Fibroblast of lung (primary cell): ENCODE measurements around the gene HCN2. TPM values are rescaled to one million over a fixed set of nuclear protein-coding genes. Genes with fewer than 3 reads are reported as not detected.

Experiments used
- DNase-seq, 2 donors: peaks; one replicate each; pipeline versions ENCODE4 v3.0.0 to v3.0.0-alpha.2; 2010; ENCODE audit warnings: low read depth in 2 of 2
- H2AFZ ChIP-seq: 2 replicates; pipeline ENCODE4 v1.5.1; 2012; ENCODE audit warnings: low read length, control low read depth, inconsistent platforms
- H3K27ac ChIP-seq: 2 replicates; pipeline ENCODE4 v1.5.1; 2011; ENCODE audit warnings: low read length, control low read depth; ENCODE audit not compliant: insufficient read depth
- H3K27me3 ChIP-seq: 2 replicates; pipeline ENCODE4 v1.5.1; 2011; ENCODE audit warnings: mild to moderate bottlenecking, low read length; ENCODE audit not compliant: control insufficient read depth, insufficient read depth
- H3K36me3 ChIP-seq: 2 replicates; pipeline ENCODE4 v1.5.1; 2011; ENCODE audit warnings: low read length; ENCODE audit not compliant: control insufficient read depth, insufficient read depth
- H3K4me1 ChIP-seq: 2 replicates; pipeline ENCODE4 v1.5.1; 2011; ENCODE audit warnings: low read length; ENCODE audit not compliant: control insufficient read depth, insufficient read depth; ENCODE audit errors: extremely low read depth
- H3K4me2 ChIP-seq: 2 replicates; pipeline ENCODE4 v1.5.1; 2011; ENCODE audit warnings: low read length, control low read depth; ENCODE audit not compliant: insufficient read depth; ENCODE audit errors: extremely low read depth
- H3K4me3 ChIP-seq, 4 experiments: fragments of 200-600 bp in 1 of 4; sonication (generic) in 1 of 4; replicated peaks in 1 of 4; 2 replicates each; pipeline ENCODE4 v1.5.1; 2011 to 2016; ENCODE audit warnings: low read length in 4 of 4, low read depth in 3 of 4, mild to moderate bottlenecking in 3 of 4, control low read depth in 2 of 4, inconsistent platforms in 1 of 4, mixed read lengths in 1 of 4; ENCODE audit not compliant: insufficient read depth in 1 of 4; ENCODE audit errors: control extremely low read depth in 1 of 4
- H3K79me2 ChIP-seq: 2 replicates; pipeline ENCODE4 v1.5.1; 2012; ENCODE audit warnings: mild to moderate bottlenecking, low read length, inconsistent platforms; ENCODE audit not compliant: control insufficient read depth, insufficient read depth
- H3K9ac ChIP-seq: 2 replicates; pipeline ENCODE4 v1.5.1; 2011; ENCODE audit warnings: mild to moderate bottlenecking, low read length, control low read depth; ENCODE audit not compliant: insufficient read depth
- H3K9me3 ChIP-seq: 2 replicates; pipeline ENCODE4 v1.5.1; 2012; ENCODE audit warnings: low read depth, low read length; ENCODE audit not compliant: control insufficient read depth, insufficient read depth
- H4K20me1 ChIP-seq: 2 replicates; pipeline ENCODE4 v1.5.1; 2011; ENCODE audit warnings: low read length; ENCODE audit not compliant: control insufficient read depth, insufficient read depth; ENCODE audit errors: extremely low read depth
- CTCF ChIP-seq, 2 donors: IDR thresholded peaks in 1 of 2; conservative IDR thresholded peaks in 1 of 2; 1 replicate in 1 of 2; 2 replicates in 1 of 2; pipeline ENCODE4 v1.5.1; 2011 to 2012; ENCODE audit warnings: low read length in 2 of 2, control low read depth in 1 of 2, inconsistent platforms in 1 of 2, low read depth in 1 of 2, mild to moderate bottlenecking in 1 of 2
- EZH2 ChIP-seq: IDR thresholded peaks from 2 replicates; pipeline ENCODE4 v1.5.1; 2012; ENCODE audit warnings: low read length, control low read depth, mild to moderate bottlenecking; ENCODE audit errors: missing control alignments
- polyA plus RNA-seq, 2 donors: library from polyadenylated mRNA; depleted of rRNA in 1 of 2; stranded (reverse) in 1 of 2; unstranded in 1 of 2; fragments of >200 nt; gene quantifications; 2 replicates each; pipeline ENCODE4 v1.2.1, GENCODE V29; 2011 to 2012; ENCODE audit warnings: missing spikeins in 1 of 2
- total RNA-seq: library from RNA; depleted of rRNA; stranded (reverse); fragments of >200 nt; gene quantifications from 2 replicates; pipeline ENCODE4 v1.2.1, GENCODE V29; 2014

HCN2 gene
- total and polyA plus RNA-seq, 2 donors (not counting 1 experiment from before 2014, with no cell fraction given) = 0.49 to 0.50 TPM

GRCh38 chr19:634975-635652, 45.4 kb downstream of the HCN2 start:
- no peak for DNase-seq
- Histone ChIP-seq H3K27me3 (no peaks in the 10 kb centered on the region), H3K9ac (no peak overlapping the region), H3K4me2 (no peak overlapping the region), H3K4me3 (no peak overlapping the region), H3K79me2 (peaks cover 2% of the 10 kb centered on the region), H3K27ac (no peak overlapping the region), H3K9me3 (no peaks in the 10 kb centered on the region), H3K4me1 (peaks cover 11% of the 10 kb centered on the region), H2AFZ (no peak overlapping the region), H4K20me1 (no peaks in the 10 kb centered on the region), H3K36me3 (no peaks in the 10 kb centered on the region)
- TF ChIP-seq EZH2 (no peak), CTCF (conservative IDR thresholded peaks at IDR 0.05 in 1 of 2, IDR thresholded peaks at IDR 0.05 in 1 of 2; ENCODE audit: low read depth in 1 of 2, low read length in 2 of 2) (no peak)

- Histone ChIP-seq H3K36me3 (peaks cover under 1% of the 10 kb centered on the region), H3K9me3 (no peaks in the 10 kb centered on the region), H3K4me3 (peak overlapping the region in 1 of 4 experiments; percentile 55), H3K4me1 (peaks cover 9% of the 10 kb centered on the region), H3K27ac (no peak overlapping the region), H3K9ac (no peak overlapping the region), H3K79me2 (no peaks in the 10 kb centered on the region), H2AFZ (no peak overlapping the region), H3K4me2 (peak overlapping the region; percentile 95), H3K27me3 (no peaks in the 10 kb centered on the region), H4K20me1 (no peaks in the 10 kb centered on the region)
- TF ChIP-seq EZH2 = no peak
- TF ChIP-seq CTCF (conservative IDR thresholded peaks at IDR 0.05 in 1 of 2, IDR thresholded peaks at IDR 0.05 in 1 of 2; ENCODE audit: low read depth in 1 of 2, low read length in 2 of 2) = no peak
- no peak for DNase-seq
Observed at GRCh38 chr19:638906-639252, 49.2 kb downstream of the HCN2 start.

GRCh38 chr19:639253-640160, 49.8 kb downstream of the HCN2 start, which contains the start of gene FGF22:
FGF22 (plus strand) TSS chr19:639879; CDS start chr19:639926, 47 bp downstream.
- Histone ChIP-seq H3K27me3 (no peaks in the 10 kb centered on the region), H3K4me3 (peak within 1 kb of the TSS; percentile 37 to 55 (median 48)), H2AFZ (peak within 1 kb of the TSS; percentile 70), H3K9me3 (no peaks in the 10 kb centered on the region), H4K20me1 (no peaks in the 10 kb centered on the region), H3K9ac (peak within 1 kb of the TSS; percentile 30), H3K27ac (no peak within 1 kb of the TSS), H3K79me2 (no peaks in the 10 kb centered on the region), H3K36me3 (peaks cover 1% of the 10 kb centered on the region), H3K4me2 (peak within 1 kb of the TSS; percentile 95), H3K4me1 (peaks cover 4% of the 10 kb centered on the region)
- TF ChIP-seq CTCF (conservative IDR thresholded peaks at IDR 0.05 in 1 of 2, IDR thresholded peaks at IDR 0.05 in 1 of 2; ENCODE audit: low read depth in 1 of 2, low read length in 2 of 2) = no peak
- TF ChIP-seq EZH2 = no peak
- DNase-seq = peak; percentile 72 to 81
